Measurements from ENCODE around the gene EXD3.

EXD3 gene

DNA sequence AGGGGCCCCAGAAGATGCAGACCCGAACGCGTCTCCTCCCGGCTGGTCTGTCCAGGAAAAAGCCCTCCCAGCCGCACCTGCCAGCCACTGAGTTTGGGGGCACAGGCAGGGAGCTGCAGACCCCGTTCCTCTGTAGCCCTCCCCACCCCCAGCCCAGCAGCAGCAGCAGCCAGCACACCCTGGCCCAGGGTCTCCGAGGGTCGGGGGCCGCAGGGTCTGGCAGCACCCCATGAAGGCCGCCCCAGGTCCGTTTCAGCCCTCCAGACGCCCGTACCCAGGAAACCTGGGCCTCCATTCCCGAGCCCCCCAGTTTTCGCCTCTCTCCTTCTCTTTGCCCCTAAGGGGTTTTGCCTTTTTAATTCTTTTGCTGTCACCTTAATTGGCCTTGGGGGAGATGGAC, 19.7 kb downstream of the EXD3 start:
- H3K4me3 ChIP-seq (ENCODE audit: low read length), result no peak overlapping the region
- no peak for DNase-seq (ENCODE audit: low read depth)
- TF ChIP-seq, protein P1, sequence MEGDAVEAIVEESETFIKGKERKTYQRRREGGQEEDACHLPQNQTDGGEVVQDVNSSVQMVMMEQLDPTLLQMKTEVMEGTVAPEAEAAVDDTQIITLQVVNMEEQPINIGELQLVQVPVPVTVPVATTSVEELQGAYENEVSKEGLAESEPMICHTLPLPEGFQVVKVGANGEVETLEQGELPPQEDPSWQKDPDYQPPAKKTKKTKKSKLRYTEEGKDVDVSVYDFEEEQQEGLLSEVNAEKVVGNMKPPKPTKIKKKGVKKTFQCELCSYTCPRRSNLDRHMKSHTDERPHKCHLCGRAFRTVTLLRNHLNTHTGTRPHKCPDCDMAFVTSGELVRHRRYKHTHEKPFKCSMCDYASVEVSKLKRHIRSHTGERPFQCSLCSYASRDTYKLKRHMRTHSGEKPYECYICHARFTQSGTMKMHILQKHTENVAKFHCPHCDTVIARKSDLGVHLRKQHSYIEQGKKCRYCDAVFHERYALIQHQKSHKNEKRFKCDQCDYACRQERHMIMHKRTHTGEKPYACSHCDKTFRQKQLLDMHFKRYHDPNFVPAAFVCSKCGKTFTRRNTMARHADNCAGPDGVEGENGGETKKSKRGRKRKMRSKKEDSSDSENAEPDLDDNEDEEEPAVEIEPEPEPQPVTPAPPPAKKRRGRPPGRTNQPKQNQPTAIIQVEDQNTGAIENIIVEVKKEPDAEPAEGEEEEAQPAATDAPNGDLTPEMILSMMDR (conservative IDR thresholded peaks at IDR 0.05; ENCODE audit: low read depth, low read length), result no peak

DNA sequence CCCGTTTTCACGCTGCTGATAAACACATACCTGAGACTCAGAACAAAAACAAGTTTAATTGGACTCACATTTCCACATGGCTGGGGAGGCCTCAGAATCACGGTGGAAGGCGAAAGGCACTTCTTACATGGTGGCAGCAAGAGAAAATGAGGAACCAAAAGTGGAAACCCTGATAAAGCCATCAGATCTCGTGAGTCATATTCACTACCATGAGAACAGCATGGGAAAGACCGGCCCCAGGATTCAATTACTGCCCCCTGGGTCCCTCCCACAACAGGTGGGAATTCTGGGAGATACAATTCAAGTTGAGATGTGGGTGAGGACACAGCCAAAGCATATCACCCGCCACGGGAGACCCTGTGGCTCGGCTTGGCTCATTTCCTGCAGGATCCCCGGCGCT, 20.2 kb downstream of the EXD3 start:
- DNase-seq (ENCODE audit: low read depth), result no peak
- H3K4me3 ChIP-seq (ENCODE audit: low read length), result no peak overlapping the region
- TF ChIP-seq, protein P1 (conservative IDR thresholded peaks at IDR 0.05; ENCODE audit: low read depth, low read length), result no peak

DNA sequence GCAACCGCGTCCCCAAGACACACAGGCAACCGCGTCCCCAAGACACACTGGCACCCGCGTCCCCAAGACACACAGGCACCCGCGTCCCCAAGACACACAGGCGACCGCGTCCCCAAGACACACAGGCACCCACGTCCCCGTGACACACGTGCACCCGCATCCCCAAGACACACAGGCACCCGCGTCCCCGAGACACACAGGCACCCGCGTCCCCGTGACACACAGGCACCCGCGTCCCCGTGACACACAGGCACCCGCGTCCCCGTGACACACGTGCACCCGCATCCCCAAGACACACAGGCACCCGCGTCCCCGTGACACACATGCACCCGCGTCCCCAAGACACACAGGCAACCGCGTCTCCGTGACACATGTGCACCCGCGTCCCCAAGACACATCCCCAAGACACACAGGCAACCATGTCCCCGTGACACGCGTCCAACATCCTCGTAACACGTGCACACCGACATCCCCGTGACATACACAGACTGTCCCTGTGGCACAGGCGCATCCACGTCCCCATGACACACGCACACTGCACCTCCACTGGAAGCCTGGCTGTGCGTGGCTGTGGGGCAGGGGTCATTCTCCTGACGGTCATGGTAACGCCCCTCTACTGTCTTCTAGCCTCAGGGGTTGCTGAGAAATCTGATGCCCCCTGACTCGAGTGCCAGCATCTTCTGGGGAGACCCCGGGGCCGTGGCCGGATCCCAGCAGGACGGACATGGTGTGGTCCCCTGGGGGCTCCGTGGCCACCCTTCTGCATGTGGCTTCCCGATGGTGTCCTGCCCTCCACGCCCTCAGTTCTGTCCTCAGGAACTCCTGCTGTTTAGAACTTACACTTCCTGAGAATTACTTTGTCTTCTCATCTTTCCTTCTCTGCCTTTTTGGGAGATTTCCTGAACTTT, 24.1 kb downstream of the EXD3 start:
- TF ChIP-seq, protein P1 (conservative IDR thresholded peaks at IDR 0.05; ENCODE audit: low read depth, low read length), result no peak
- no peak for DNase-seq (ENCODE audit: low read depth)
- H3K4me3 ChIP-seq (ENCODE audit: low read length), result no peak overlapping the region

DNA sequence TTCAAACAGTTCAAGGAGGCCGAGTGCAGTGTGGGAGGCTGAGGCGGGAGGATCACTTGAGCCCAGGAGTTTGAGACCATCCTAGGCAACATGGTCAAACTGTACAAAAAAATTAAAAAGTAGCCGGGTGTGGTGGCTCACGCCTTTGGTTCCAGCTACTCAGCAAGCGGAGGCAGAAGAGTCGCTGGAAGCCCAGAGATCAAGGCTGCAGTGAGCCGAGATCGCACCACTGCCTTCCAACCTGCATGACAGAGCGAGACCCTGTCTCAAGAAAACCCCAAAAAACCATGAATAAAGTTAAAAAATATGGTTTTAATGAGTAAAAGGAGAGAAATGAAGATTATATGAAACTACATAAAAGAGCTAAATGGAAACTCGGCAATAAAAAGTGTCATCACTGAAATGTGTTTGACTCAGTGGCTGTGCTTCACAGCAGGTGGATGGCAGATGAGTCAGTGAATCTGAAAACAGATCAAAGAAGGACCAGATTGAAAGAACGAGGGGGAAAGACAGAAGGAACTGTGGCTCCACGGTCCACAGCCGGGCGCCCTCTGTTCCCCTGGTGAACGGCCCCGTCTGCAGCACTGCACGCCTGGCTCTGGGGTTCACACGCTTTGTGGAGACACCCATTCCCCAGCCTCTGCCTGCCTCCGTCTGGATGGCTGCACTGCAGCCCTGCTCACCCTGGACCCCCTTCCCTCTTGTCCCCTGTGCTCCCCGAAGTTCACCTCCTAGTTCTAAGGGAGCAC, 25.1 kb downstream of the EXD3 start:
- H3K4me3 ChIP-seq (ENCODE audit: low read length), result no peak overlapping the region
- TF ChIP-seq, protein P1 (conservative IDR thresholded peaks at IDR 0.05; ENCODE audit: low read depth, low read length), result no peak
- no peak for DNase-seq (ENCODE audit: low read depth)

DNA sequence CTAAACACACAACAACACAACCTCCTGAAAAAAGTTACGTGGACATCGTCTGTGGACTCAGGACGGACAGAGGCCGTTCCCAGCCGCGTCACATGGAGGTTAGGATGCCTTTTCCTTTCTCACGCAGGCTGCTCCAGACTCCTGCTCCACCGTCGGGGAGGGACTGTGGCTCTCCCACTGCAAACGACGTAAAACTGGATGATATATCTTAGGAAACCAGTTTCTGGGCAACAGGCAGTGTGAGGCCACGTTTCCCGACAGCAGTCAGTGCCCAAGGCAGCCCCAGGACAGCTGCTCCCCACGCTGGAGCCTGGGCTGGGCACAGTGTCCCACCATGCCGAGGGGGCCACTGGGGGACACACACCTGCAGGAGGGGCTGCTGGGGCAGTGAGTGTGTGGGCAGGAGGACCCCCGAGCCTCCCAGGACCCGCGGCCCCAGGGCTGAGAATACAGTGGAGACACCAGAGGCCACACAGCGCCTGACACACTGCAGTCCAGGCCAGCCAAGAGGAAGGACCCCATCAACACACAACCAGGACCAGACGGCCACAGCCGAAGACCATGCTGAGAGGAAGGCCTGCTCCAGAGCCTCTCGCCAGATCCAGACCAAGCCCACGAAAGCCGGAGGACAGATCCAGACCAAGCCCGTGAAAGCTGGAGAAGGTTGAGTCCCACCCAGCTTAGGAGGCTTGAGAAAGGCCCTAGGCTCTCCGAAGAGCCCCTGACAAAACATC, 26.2 kb downstream of the EXD3 start:
- TF ChIP-seq, protein P1 (conservative IDR thresholded peaks at IDR 0.05; ENCODE audit: low read depth, low read length), result no peak
- H3K4me3 ChIP-seq (ENCODE audit: low read length), result no peak overlapping the region
- no peak for DNase-seq (ENCODE audit: low read depth)

DNA sequence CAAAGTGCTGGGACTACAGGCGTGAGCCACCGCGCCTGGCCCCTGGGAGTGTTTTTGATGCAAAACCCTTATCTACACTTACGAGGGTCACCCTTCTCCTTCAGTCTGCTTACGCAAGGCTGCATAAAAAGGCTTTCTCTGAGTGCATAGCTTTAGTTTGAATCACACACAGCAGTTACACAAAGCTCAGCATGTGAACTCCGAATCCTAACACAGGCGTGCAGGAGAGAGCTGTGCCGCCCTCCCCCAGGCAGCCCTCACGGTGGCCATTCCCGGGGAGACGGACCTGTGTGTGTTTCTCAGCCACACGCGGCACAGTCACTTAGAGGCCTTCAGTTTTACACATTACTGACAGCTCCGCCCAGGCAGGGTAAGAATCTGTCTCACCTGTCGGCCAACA, 26.7 kb downstream of the EXD3 start:
- no peak overlapping the region for H3K4me3 ChIP-seq (ENCODE audit: low read length)
- DNase-seq (ENCODE audit: low read depth), result peak; percentile 73
- TF ChIP-seq, protein P1 (conservative IDR thresholded peaks at IDR 0.05; ENCODE audit: low read depth, low read length), result no peak
